Heart left ventricle (tissue), 13 donors: ENCODE results near the gene NME3.

Experiments
- CTCF ChIP-seq, 12 donors: fragments of 200-600 bp; sonication (generic) in 4 of 12; IDR thresholded peaks; one replicate each; pipeline versions ENCODE4 v1.5.0 to v1.8.0; 2018 to 2022; ENCODE audit warnings: antibody characterized with exemption in 12 of 12, mild to moderate bottlenecking in 5 of 12
- POLR2A ChIP-seq, 2 donors: fragments of 450-650 bp; IDR thresholded peaks; one replicate each; pipeline ENCODE4 v1.6.1; 2017; ENCODE audit warnings: antibody characterized with exemption in 2 of 2, mild to moderate bottlenecking in 2 of 2, moderate library complexity in 2 of 2
- donor health status: ischemic (EF 13 %, LVEDD 7.1; RV severe dilation, severe dysfunction).
- donor health status: DM: no; HTN: yes; CAD: no.
- donor health status: DM: no; HTN: no; CAD: no.
- donor health status: ischemic (EF 25% LVEDD 6.9; RV normal size, moderate dysfunction).
- donor health status: ischemic (EF 25% LVEDD 5.7; RV mildly dilated, moderate dysfunction).
- donor health status: ischemic (EF 35%, LVEDD 5.7; RV mildly dilated, moderate dysfunction).
- donor health status: nonischemic (EF 11% LVEDD 7.7; RV severe dilation, severe dysfunction).
- donor health status: DM: yes; HTN: yes; CAD: no.
- donor health status: PGD.
- donor health status: ischemic (EF 29% LVEDD 5.4; RV normal size, mild dysfunction).
- donor health status: nonischemic (EF 23%, LVEDD 6.1; RV moderate dilation, normal function).

- TF ChIP-seq CTCF (IDR thresholded peaks at IDR 0.05) (no peak), POLR2A (IDR thresholded peaks at IDR 0.05) (no peak)
Observed at GRCh38 chr16:1774448-1774780, 3.1 kb upstream of the NME3 start.
